ENCODE data around the gene CFAP210. TPM values are rescaled to one million over a fixed set of nuclear protein-coding genes. Genes with fewer than 3 reads are reported as not detected.

The CFAP210 gene
- total and polyA plus RNA-seq, 9 of the 15 experiments (the other 6 are each of a cell fraction or from before 2014, with no cell fraction given): 0.75 to 3.6 (median 1.3) TPM

GRCh38 chr2:169711751-169712509 is 17.7 kb upstream of the CFAP210 start (continued):
- TF ChIP-seq ZNF316 (IDR thresholded peaks at IDR 0.05) (peak; percentile 95), ZNF175 (CRISPR knock-in tag; IDR thresholded peaks at IDR 0.05; ENCODE audit: low read depth) (peak; percentile 100), DMBX1 (CRISPR knock-in tag; IDR thresholded peaks at IDR 0.05; ENCODE audit: borderline replicate concordance) (peak; percentile 100), POLR2AphosphoS2 (IDR thresholded peaks at IDR 0.05; ENCODE audit: low read length) (no peak), ZKSCAN8 (CRISPR knock-in tag; IDR thresholded peaks at IDR 0.05) (peak; percentile 98), ZNF766 (CRISPR knock-in tag; conservative IDR thresholded peaks at IDR 0.05) (peak; percentile 99), SMARCA4 (IDR thresholded peaks at IDR 0.05) (peak; percentile 37; the same call in 1 of the 2 replicates), C11orf30 (IDR thresholded peaks at IDR 0.05; ENCODE audit: low read depth) (peak; percentile 93), POLR2H (tag; IDR thresholded peaks at IDR 0.05; ENCODE audit: low read depth) (peak; percentile 57; the same call in 1 of the 2 replicates), ZBTB11 (CRISPR knock-in tag; IDR thresholded peaks at IDR 0.05) (peak in 1 of 3 experiments; percentile 94; a peak in 2 of 6 replicates), POLR2G (IDR thresholded peaks at IDR 0.05; ENCODE audit: low read depth, low read length) (no peak), MCM5 (IDR thresholded peaks at IDR 0.05; ENCODE audit: low read depth) (no peak), ZNF174 (CRISPR knock-in tag; IDR thresholded peaks at IDR 0.05) (peak; percentile 80; the same call in 1 of the 2 replicates)
- TF ChIP-seq, protein P1, sequence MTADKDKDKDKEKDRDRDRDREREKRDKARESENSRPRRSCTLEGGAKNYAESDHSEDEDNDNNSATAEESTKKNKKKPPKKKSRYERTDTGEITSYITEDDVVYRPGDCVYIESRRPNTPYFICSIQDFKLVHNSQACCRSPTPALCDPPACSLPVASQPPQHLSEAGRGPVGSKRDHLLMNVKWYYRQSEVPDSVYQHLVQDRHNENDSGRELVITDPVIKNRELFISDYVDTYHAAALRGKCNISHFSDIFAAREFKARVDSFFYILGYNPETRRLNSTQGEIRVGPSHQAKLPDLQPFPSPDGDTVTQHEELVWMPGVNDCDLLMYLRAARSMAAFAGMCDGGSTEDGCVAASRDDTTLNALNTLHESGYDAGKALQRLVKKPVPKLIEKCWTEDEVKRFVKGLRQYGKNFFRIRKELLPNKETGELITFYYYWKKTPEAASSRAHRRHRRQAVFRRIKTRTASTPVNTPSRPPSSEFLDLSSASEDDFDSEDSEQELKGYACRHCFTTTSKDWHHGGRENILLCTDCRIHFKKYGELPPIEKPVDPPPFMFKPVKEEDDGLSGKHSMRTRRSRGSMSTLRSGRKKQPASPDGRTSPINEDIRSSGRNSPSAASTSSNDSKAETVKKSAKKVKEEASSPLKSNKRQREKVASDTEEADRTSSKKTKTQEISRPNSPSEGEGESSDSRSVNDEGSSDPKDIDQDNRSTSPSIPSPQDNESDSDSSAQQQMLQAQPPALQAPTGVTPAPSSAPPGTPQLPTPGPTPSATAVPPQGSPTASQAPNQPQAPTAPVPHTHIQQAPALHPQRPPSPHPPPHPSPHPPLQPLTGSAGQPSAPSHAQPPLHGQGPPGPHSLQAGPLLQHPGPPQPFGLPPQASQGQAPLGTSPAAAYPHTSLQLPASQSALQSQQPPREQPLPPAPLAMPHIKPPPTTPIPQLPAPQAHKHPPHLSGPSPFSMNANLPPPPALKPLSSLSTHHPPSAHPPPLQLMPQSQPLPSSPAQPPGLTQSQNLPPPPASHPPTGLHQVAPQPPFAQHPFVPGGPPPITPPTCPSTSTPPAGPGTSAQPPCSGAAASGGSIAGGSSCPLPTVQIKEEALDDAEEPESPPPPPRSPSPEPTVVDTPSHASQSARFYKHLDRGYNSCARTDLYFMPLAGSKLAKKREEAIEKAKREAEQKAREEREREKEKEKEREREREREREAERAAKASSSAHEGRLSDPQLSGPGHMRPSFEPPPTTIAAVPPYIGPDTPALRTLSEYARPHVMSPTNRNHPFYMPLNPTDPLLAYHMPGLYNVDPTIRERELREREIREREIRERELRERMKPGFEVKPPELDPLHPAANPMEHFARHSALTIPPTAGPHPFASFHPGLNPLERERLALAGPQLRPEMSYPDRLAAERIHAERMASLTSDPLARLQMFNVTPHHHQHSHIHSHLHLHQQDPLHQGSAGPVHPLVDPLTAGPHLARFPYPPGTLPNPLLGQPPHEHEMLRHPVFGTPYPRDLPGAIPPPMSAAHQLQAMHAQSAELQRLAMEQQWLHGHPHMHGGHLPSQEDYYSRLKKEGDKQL (CRISPR knock-in tag; IDR thresholded peaks at IDR 0.05; ENCODE audit: borderline replicate concordance): no peak
- TF ChIP-seq, protein P2, sequence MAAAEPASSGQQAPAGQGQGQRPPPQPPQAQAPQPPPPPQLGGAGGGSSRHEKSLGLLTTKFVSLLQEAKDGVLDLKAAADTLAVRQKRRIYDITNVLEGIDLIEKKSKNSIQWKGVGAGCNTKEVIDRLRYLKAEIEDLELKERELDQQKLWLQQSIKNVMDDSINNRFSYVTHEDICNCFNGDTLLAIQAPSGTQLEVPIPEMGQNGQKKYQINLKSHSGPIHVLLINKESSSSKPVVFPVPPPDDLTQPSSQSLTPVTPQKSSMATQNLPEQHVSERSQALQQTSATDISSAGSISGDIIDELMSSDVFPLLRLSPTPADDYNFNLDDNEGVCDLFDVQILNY (CRISPR knock-in tag; IDR thresholded peaks at IDR 0.05): no peak
- TF ChIP-seq, protein P3, sequence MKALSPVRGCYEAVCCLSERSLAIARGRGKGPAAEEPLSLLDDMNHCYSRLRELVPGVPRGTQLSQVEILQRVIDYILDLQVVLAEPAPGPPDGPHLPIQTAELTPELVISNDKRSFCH (CRISPR knock-in tag; IDR thresholded peaks at IDR 0.05): peak; percentile 91
- TF ChIP-seq, protein P3 (tag; IDR thresholded peaks at IDR 0.05): peak; percentile 100
